ENCODE data around the gene DLL4. TPM values are rescaled to one million over a fixed set of nuclear protein-coding genes. Genes with fewer than 3 reads are reported as not detected.
"Not testable (repeated sequence)": the region's sequence is repeated elsewhere in the genome, so short reads cannot be mapped to it uniquely, and the experiment has no call there.

DLL4 gene
- total RNA-seq, 1 donor from 2014 or later = 15.2 TPM

DNA sequence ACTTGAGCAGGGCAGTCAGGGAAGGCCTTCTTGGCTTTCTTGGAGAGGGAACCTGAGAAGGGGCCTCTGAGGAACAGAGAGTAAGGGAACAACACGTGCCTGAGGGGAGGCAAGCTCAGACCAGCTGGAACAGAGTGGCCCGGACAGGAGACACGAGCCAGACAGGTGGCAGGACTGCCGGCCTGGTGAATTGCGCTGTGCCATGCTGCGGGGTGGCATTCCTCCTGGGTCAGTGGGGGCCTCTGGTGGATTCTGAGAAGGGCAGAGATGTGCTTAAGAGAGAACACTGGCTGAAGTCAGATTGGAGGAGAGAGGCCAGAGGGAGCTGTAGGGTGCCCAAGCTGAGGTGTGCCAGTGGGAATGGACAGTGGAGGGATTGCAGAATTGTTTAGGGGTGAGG lies 29.0 kb downstream of the DLL4 start:
- DNase-seq (ENCODE audit: low spot score) = no peak

DNA sequence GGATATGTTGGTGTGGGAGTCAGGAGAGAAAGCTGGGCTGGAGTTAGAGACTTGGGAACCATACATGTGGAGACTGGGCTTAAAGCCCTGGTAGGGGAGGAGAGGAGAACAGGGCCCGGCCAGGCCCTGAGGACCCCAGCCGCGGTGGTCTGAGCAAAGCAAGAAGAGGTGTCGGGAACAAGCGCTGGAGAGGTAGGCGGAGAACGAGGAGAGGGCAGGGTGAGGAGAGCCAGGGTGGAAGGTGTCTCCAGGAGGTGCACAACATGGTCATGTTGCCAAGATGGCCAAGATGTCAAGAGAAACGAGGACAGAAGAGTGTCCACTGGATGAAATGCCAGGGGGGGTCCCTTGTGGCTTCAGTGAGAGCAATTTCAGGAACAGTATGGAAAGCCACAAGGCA lies 29.6 kb downstream of the DLL4 start:
- no peak for DNase-seq (ENCODE audit: low spot score)

DNA sequence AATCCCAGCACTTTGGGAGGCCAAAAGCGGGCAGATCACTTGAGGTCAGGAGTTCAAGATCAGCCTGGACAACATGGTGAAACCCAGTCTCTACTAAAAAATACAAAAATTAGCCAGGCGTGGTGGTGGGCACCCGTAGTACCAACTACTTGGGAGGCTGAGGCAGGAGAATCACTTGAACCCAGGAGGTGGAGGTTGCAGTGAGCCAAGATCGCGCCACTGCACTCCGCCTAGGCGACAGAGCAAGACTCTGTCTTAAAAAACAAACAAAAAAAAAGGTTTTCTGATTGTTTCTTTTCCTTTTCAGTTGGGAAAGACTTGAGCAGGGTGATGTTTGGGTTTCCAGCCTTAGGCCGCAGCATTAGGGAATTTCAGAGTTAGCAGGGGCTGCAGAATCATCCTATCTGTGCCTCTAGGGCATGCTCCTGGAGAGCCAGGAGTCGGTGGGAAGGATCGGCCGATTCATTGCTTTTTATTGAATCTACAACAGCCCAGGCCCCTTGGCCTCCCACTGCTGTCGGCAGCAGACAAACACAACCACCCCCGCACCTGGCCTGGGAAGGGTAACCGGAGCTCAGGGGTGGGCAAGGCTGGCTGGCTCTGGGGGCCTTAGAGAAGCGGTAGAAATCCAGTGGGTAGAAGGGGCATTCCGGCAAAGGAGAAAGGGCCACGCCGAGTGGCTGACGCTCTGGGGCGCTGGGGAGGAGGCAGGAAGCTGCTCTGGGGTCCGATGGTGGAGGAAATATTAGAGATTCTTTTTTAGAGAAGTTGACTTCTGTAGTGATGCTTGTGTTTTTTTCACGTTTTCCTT lies 30.4 kb downstream of the DLL4 start:
- DNase-seq (ENCODE audit: low spot score) = no peak

DNA sequence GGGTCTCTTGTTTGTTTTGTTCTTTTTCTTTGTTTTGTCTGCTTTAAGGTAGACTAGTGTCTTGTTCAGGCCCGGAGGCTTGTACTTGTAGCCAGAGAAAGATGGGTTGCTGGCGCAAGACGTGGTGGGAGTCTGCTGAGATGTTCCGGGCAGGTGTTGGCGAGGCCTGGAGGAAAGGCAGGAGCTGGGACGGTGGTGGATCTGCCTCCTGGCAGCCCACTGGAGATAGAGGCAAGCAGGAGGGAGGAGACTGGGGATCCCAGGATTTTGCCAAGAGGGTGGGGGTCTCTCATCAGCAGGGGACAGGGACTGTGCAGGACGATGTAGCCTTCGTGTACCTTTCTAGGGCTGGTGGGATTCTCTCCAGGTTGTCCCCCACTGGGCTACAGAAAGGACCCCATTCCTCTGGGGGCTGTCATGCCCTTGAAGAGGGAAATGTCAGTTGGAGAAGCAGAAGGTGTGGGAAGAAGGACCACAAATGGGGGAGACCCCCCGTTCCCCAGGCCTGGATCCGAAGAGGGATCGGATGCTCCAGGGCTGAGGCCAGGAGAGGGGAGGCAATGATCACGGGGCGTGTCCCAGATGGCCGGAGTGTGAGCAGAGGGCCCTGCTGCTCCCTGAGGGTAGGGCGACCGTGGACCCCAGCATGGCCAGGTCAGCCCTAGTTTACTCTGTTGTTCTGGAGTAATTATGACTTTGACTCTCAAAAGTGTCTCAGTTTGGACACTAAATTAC lies 31.2 kb downstream of the DLL4 start:
- peak; percentile 72 for DNase-seq (ENCODE audit: low spot score)

DNA sequence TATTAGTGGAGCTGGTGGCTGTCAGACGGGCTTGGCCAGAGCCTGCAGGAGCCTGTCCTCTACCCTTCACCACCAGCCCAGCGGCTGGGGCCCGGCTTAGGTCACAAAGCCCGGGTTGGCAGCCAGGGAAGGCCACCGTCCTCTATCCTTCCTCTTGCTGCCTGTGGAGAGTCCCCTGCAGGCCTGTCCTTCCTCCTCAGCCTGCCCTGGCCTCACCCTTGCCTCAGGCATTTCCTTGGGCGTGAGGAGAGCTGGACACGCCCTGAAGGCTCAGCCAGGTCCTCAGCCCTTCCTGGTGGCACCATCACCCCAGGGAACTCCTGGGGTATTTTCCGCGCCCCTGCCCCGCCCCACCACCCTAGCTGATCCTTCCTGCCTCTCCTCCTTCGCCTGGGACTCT lies 31.8 kb downstream of the DLL4 start:
- peak; percentile 73 for DNase-seq (ENCODE audit: low spot score)

DNA sequence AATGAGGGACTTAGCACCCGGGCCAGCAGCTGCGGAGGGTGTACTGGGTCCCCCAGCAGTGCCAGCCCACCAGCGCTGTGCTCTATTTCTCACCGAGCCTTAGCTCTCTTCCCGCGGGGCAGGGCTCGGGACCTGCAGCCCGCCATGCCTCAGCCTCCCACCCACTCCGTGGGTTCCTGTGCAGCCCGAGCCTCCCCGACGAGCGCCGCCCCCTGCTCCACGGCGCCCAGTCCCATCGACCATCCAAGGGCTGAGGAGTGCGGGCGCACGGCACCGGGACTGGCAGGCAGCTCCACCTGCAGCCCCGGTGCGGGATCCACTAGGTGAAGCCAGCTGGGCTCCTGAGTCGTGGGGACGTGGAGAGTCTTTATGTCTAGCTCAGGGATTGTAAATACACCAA lies 32.6 kb downstream of the DLL4 start:
- peak; percentile 69 for DNase-seq (ENCODE audit: low spot score)

DNA sequence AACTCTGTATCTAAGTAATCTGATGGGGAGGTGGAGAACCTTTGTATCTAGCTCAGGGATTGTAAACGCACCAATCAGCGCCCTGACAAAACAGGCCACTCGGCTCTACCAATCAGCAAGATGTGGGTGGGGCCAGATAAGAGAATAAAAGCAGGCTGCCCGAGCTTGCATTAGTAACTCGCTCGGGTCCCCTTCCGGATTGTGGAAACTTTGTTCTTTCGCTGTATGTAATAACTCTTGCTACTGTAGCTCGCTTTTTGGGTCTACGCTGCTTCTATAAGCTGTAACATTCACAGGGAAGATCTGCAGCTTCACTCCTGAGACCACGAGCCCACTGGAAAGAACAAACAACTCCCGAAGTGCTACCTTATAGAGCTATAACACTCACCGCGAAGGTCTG lies 33.2 kb downstream of the DLL4 start:
- not testable (repeated sequence) for DNase-seq (ENCODE audit: low spot score)

DNA sequence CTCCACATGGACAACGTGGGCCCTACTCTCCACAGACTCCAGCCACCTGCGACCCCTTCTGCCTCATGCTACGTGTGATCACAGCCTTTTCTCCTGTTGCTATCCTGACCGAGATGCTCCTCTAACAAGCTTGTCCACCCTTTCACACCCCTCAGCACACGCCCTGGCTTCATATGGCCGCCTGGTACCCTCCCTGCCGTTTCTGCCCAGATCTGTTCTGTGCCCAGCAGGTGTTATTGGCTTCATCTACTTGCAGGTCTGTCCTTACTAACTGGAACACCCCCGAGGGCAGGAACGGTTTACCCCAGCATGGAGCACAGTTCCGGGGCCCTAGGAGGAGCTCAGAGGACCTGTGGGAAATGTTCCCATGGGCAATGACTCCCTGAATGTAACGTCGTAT lies 34.1 kb downstream of the DLL4 start:
- peak; percentile 57 for DNase-seq (ENCODE audit: low spot score)

DNA sequence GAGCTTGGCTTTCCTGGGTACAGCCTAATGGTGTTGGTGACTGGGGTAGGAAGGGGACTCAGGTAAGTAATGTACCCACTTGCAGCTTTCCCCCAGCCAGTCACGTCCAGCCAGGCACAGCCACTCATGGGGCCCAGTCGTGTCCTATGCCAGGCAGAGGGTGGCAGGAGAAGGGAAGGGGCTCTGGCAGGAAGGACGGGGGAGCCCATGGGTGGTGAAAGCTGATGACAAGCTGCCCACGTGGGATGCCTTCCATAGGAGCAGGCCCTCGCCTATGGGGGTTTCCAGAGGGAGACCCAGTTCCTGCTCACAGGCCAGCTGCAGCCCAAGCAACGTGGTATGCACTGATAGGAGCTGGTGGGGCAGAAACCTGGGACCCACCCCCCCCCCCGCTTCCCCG lies 34.9 kb downstream of the DLL4 start:
- peak; percentile 65 for DNase-seq (ENCODE audit: low spot score)

DNA sequence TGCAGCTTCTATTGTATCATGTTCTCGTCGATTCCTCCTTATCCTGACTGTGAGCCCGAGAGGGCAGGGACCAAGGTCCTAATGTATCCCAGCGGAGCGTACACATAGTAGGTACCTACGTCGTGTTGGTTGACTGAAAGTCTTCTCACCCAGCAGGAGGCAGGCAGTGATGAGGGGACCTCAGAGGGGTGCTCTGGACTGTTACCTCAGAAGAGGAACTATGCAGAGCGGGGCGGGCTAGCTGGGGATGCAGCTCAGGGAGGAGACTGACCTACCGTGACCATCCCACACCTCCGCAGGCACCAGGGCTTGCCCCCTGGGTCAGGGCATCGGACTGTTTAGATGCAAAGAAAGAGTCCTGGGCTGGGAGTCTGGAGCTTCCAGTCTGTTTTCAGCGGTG lies 35.5 kb downstream of the DLL4 start:
- peak; percentile 57 for DNase-seq (ENCODE audit: low spot score)

DNA sequence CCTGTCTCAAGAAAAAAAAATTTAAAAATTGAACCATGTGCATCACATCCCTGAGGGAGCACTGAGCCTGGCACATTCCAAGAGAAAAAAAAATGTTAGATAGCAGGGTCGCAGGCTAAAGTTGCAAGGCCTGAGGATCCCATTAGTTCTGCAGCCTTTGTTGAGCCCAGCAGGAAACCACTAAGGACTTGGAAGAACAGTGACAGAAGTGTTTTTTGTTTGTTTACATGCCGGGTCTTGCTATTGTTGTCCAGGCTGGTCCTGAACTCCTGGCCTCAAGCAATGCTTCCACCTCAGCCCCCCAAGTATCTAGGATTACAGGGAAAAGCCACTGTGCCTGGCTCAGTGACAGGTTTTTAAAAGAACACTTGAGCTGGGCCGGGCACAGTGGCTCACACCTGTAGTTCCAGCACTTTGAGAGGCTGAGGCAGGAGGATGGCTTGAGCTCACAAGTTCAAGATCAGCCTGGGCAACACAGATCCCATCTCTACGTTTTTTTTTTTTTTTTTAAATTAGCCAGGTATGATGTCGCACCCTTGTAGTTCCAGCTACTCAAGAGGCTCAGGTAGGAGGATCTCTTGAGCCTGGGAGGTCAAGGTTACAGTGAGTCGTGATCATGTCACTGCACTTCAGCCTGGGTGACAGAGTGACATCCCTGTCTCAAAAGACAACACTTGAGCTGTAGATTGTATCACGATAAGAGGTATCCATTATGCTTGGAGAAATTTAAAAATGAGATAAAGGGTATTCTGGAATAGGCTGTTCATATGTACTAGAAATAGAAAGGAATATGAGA lies 39.3 kb downstream of the DLL4 start:
- no peak for DNase-seq (ENCODE audit: low spot score)

DNA sequence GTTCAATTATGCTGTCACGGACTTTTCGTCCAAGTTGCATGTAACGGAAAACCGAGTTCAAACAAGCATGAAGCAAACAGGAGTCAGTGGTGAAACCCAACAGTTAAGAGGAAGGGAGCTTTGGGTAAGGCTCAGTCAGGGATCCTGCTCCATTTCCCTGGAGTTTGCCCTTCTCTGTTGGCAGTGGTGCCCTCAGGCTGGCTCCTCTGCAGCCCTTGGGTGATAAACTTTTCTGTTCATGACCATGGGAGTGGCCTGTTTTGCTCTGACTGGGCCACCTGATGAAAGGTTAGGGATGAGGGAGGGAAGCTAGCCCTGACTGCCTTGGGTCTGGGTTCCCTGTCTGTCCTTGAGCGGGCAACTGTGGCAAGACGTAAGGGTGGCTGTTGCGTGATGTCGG lies 40.2 kb downstream of the DLL4 start:
- DNase-seq (ENCODE audit: low spot score) = no peak

DNA sequence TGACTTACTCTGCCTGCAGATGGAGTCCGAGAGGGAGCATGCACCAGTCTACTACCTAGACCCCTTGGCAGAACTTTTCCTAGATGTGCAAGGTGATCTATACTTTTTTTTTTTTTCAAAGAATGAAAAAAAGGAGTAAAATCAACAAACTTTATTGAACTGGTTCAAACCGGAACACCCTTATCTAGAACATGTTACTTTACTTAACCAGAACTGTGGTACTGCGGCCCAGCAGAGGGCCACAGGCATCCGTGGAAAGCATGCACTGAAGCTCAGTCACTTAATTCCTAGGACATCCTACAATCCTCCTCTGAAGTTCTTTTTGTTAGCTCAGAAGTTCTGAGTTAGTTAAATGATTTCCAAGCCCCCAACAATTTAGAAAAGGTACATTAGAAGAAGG lies 45.7 kb downstream of the DLL4 start:
- DNase-seq (ENCODE audit: low spot score) = no peak

DNA sequence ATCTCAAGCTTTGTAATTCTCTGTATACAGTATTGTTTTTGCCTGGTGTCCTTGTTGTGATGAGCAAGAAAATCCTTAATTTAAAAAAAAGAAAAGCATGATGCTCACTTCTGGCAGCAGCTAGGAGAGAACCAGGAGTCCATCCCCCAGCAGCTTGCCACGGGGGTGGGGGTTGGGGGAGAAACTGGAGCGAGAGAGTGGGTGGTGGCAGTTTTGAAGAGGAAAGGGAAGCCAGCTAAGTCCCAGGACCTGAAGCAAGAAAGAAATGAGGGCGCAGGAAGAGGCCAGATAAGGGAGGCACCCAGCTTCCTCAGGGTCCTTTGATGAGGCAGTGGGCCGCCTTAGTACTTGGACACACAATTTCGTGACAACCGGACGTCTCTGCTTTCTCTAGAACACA lies 47.7 kb downstream of the DLL4 start:
- DNase-seq (ENCODE audit: low spot score) = no peak

DNA sequence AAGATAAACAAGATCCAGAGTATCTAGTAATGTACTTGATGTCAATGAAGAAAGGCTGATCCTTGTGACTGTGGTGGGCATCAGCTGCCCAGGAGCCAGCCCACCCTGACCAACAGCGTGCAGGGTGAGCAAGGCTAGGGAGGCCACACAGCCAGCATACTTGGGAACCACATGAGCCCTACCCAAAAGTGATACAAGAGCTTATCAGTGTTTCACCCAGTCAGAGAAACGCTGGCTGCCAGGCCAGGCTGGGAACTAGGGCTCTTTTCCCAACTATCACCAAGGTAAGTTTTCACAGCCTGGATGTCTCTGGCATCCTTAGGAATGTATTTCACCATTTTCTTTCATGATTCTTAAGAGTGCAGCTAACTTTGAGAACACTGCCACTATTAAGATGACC lies 49.0 kb downstream of the DLL4 start:
- DNase-seq (ENCODE audit: low spot score) = no peak

DNA sequence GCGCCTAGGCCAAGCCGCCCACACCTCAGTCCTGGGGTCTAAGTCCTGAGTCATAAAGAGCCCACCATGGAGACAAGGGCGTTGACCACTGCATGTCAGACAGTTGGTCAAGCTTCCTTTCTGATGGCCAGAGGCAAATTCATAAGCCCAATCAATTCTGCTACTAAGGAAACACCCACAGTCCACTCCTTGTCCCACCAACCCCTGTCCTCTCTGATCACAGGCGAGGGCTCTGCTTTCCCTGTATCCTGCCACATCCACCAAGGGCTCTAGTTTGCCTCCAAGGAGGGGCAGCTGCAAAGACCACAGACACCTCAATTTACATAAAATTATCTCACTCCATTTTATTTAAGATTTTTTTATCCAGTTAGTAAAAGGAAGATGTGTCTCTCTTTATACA lies 49.4 kb downstream of the DLL4 start:
- DNase-seq (ENCODE audit: low spot score) = no peak

DNA sequence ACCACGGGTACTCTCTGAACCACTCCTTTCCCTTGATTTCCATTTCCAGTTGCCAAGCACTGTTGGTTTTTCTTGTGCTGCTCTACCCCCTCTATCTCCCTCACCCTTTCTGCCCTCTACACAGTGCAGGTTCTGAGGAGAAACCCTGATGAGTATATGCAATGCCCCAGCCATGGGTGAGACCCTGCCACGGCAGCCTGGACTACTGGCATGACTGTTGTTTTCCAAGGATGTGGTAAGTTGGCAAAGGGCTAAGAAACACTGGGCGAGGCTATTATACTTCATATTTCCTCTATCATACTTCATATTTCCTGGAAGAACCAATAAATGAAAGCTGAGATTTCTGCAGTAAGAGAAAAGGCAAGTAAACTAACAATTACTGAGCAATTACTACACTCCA lies 52.0 kb downstream of the DLL4 start:
- no peak for DNase-seq (ENCODE audit: low spot score)

DNA sequence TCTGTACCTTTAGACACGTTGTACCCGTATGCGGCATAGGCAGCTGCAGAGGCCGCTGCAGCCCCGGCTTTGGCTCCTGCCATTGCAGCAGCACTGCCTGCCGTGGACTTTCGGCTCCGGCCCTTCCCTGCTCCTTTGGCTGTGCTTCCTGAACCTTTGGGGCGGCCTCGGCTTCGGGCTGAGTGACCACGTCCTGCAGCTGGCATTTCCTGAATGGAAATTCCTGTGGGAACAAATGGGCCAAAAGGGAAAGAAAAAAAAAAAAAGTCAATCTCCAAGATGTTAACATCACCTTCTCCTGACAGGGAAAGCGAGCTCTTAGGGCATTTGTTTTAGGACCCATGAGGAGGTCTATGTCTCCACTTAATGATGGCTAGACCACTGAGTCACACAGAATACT lies 53.7 kb downstream of the DLL4 start:
- DNase-seq (ENCODE audit: low spot score) = no peak

DNA sequence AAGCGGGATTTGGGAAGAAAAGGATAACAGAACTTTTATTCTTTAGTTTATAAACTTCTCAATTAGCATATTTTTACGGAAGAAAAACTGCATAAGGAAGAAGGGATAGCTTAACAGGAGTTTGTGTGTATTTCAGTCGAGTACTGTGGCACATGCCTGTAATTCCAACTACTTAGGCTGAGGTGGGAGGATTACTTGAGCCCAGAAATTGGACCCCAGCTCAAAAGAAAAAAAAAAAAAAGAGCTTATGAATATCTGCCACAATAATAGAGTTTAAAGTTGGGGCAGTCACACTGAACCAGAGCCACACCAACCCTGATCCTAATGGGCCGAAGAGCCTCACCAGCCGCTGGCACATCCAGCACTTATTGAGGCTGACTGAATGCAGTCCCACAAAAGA lies 55.3 kb downstream of the DLL4 start:
- DNase-seq (ENCODE audit: low spot score) = no peak

DNA sequence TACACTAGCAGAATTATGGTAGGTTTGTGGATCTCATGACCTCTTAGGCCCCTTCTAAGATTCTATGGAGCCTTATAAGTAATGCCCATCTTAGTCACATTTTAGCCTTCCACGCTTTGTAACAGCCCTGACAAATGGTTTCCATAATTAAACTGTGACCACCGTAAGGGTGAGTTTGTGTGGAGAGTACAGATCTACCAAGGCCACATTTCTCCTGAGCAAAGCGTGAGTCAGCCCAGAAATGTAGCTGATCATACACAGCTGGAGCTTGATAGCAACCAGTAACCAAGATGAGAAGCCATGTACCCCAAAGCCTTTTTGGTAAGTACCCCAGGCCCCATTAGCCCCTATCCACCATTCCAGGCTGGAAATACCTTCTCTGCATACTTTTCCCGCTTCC lies 55.8 kb downstream of the DLL4 start:
- DNase-seq (ENCODE audit: low spot score) = no peak

DNA sequence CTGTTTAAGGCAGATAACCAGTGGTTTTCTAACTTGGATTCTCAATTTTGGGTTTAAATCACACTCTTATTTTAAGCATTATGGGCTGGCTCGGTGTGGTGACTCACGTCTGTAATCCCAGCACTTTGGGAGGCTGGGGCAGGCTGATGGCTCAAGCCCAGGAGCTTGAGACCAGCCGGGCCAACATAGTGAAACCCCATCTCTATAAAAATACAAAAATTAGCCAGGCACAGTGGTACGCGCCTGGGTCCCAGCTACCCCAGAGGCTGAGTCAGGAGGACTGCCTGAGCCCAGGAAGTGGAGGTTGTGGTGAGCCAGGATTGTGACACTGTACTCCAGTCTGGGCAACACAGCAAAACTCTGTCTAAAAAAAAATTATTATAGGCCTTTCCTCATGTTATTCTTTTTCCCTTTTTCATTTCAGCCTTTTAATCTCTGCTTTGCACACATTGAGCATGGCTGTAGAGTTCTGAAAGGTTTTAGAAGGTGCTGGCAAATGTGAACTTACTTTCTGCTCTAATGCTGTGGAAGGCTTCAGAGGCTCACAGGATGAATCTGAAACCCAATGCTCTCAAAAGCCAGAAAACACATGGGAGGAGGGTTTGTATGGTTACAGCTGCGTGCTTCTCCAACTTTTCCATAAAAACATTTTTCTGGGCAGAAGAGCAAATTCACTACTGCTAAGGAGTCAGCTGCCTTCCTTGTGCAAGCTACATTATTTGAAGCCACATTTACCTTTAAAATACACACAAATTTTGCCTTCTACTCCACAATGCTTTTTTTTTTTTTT lies 56.6 kb downstream of the DLL4 start:
- no peak for DNase-seq (ENCODE audit: low spot score)
